OCI-LY1 (cell line): ENCODE data around the gene HIVEP1.

Source experiments
- EZH2 ChIP-seq: fragments of 200-600 bp; sonication (generic), shearing (Covaris generic); IDR thresholded peaks from 2 replicates; pipeline ENCODE4 v1.8.0; 2017; ENCODE audit warnings: borderline replicate concordance, mixed run types, mild to moderate bottlenecking, antibody characterized with exemption, low read length, moderate library complexity, mixed read lengths
- TF ChIP-seq, protein P1 (sequence below): fragments of 200-600 bp; sonication (generic), shearing (Covaris generic); IDR thresholded peaks from 2 replicates; pipeline ENCODE4 v1.5.1; 2017; ENCODE audit warnings: mild to moderate bottlenecking, antibody characterized with exemption, low read length, moderate library complexity, mixed read lengths

- TF ChIP-seq, protein P1, sequence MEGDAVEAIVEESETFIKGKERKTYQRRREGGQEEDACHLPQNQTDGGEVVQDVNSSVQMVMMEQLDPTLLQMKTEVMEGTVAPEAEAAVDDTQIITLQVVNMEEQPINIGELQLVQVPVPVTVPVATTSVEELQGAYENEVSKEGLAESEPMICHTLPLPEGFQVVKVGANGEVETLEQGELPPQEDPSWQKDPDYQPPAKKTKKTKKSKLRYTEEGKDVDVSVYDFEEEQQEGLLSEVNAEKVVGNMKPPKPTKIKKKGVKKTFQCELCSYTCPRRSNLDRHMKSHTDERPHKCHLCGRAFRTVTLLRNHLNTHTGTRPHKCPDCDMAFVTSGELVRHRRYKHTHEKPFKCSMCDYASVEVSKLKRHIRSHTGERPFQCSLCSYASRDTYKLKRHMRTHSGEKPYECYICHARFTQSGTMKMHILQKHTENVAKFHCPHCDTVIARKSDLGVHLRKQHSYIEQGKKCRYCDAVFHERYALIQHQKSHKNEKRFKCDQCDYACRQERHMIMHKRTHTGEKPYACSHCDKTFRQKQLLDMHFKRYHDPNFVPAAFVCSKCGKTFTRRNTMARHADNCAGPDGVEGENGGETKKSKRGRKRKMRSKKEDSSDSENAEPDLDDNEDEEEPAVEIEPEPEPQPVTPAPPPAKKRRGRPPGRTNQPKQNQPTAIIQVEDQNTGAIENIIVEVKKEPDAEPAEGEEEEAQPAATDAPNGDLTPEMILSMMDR, result no peak
- TF ChIP-seq EZH2, result no peak
Measured at GRCh38 chr6:11978169-11978987, 33.7 kb upstream of the HIVEP1 start.
